ENCODE measurements around the gene PRRX2.
"Not testable (repeated sequence)": the region's sequence is repeated elsewhere in the genome, so short reads cannot be mapped to it uniquely, and the experiment has no call there.

PRRX2 gene

GRCh38 chr9:129726322-129727160, 61.1 kb downstream of the PRRX2 start:
- peak in 1 of 2 donors; percentile 38 for DNase-seq (ENCODE audit: extremely low read depth in 1 of 2, low read depth in 1 of 2)

- no peak for DNase-seq (ENCODE audit: extremely low read depth in 1 of 2, low read depth in 1 of 2)
These were observed 63.3 kb downstream of the PRRX2 start for GRCh38 chr9:129728744-129729143.

DNA sequence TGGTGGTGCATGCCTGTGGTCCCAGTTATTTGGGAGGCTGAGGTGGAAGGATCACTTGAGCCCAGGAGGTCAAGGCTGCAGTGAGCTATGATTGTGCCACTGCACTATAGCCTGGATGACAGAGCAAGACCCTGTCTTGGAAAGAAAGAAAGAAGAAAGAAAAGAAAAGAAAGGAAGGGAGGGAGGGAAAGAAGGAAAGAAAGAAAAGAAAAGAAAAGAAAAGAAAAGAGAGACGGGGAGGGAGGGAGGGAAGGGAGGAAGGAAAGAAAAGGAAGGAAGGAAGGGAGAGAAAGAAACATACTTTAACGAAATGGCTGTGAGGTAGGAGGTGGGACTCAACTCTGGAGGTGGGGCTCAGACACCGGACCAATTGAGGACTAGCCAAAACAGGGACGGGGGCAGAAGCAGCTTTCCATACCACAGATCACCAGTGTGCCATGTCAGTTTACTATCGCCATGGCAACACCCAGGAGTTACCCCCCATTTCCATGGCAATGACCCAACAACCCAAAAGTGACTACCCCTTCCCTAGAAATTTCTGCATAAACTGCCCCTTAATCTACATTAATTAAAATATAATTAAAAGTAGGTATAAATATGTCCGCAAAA, 66.1 kb downstream of the PRRX2 start:
- DNase-seq (ENCODE audit: extremely low read depth in 1 of 2, low read depth in 1 of 2) = no peak

DNA sequence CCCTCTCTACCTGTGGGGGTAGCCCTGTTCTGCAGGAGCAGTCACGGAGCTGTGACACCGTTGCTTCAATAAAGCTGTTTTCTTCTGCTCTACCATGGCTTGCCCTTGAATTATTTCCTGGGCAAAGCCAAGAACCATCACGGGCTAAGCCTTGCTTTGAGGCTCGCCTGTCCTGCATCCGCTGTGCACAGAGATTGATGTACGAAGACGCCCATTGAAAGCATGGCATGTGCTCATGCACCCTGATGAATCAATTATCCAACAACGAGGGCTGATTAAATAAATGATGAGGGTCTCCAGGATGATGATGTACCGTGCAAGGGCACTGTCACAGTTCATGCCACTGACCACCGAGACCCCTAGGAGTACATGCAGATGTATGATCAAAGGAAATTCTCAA, 66.7 kb downstream of the PRRX2 start:
- DNase-seq (ENCODE audit: extremely low read depth in 1 of 2, low read depth in 1 of 2) = no peak

GRCh38 chr9:129732946-129733631, 67.6 kb downstream of the PRRX2 start:
- no peak for DNase-seq (ENCODE audit: extremely low read depth in 1 of 2, low read depth in 1 of 2)

DNA sequence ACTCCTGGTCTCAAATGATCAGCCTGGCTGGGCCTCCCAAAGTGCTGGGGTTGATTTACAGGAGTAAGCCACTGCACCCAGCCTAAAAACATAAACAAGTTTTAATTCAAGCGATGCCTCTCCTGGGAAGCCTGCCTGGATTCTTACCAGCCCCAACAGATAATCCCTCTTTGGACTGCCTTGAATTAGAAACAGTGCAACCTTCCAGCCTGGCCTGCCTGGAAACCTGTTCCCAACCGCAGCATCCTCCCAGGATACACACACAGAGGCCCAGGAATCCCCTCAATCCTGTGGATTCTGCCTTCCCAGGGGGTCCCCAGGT, 68.1 kb downstream of the PRRX2 start:
- DNase-seq (ENCODE audit: extremely low read depth in 1 of 2, low read depth in 1 of 2) = no peak

DNA sequence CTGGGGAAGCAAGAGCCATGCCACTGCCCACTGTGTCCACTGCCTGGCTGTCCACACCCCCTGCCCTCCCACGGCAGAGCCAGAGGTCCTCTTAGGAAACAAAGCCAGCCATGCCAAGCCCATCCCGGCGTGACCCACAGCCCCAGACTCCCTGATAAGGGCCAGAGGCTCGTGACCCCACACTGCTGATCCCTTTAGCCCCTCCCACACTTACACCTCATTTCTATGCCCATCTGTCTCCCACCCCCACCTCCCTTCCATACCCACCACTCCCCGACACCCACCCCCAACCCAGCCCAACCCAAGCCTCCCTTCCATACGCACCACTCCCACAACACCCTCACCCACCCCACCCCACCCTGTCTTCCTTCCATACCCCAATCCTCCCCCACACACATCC, 70.1 kb downstream of the PRRX2 start:
- no peak for DNase-seq (ENCODE audit: extremely low read depth in 1 of 2, low read depth in 1 of 2)

- no peak for DNase-seq (ENCODE audit: extremely low read depth in 1 of 2, low read depth in 1 of 2)
These were observed 70.9 kb downstream of the PRRX2 start for GRCh38 chr9:129736334-129736733.

GRCh38 chr9:129737479-129738274, 72.2 kb downstream of the PRRX2 start:
- DNase-seq (ENCODE audit: extremely low read depth in 1 of 2, low read depth in 1 of 2) = peak; percentile 58 to 74

GRCh38 chr9:129739432-129739831, 74.0 kb downstream of the PRRX2 start:
- DNase-seq (ENCODE audit: extremely low read depth in 1 of 2, low read depth in 1 of 2) = no peak

GRCh38 chr9:129740174-129740573, 74.7 kb downstream of the PRRX2 start:
- DNase-seq (ENCODE audit: extremely low read depth in 1 of 2, low read depth in 1 of 2) = no peak

DNA sequence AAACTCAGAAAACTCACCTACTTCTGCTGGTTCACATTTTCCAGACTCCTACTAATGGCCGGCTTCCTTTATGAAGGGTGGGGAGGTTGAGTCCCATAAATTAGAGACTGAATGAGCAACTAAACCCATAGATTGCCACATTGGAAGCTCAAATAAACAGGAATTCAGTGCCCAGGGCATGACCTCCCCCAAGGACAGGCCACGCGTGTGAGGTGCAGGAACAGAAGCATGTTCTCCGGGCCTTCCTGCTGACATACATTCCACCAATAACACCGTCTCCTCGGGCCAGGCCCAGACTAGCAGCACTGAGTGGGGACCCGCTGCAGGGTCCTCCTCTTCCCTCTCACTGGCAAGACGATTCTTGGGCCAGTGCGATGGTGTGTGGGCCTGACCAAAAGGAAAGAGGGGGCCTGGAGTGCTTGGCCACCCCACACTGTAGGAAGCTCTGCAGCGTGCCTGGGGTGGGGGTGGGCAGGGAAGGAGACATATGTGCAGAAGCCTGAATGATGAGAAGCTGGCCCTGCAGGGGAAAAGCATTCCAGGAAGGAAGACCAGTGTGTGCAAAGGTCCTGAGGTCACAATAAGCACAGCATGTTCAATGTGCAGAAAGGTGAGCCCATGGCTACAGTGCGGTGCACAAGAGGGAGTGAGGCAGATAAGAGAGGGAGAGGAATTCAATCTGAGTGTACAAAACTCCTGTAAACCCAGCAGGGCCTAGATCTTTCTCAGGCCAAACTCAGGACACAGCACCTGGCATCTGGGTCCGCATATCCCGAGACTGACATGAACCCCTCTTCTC, 75.4 kb downstream of the PRRX2 start:
- no peak for DNase-seq (ENCODE audit: extremely low read depth in 1 of 2, low read depth in 1 of 2)

DNA sequence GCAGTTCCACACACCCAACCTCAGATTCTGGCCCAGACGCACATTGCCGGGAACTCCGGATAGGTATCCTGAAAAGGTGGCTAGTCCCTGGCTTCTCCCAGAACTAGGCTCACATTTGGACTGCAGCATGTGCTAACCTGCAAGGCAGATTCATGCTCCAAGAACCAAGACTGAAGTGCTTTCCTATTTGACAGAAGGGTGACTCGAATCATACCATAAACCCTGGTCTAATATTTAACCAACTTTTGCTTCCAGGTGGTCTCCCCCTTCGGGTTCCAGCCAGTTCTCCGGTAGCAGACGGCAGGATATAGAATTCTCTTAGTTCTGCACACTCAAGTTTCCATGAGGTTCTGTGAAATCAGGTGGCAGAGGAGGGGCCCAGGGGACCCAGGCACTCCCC, 79.8 kb downstream of the PRRX2 start:
- no peak for DNase-seq (ENCODE audit: extremely low read depth in 1 of 2, low read depth in 1 of 2)

DNA sequence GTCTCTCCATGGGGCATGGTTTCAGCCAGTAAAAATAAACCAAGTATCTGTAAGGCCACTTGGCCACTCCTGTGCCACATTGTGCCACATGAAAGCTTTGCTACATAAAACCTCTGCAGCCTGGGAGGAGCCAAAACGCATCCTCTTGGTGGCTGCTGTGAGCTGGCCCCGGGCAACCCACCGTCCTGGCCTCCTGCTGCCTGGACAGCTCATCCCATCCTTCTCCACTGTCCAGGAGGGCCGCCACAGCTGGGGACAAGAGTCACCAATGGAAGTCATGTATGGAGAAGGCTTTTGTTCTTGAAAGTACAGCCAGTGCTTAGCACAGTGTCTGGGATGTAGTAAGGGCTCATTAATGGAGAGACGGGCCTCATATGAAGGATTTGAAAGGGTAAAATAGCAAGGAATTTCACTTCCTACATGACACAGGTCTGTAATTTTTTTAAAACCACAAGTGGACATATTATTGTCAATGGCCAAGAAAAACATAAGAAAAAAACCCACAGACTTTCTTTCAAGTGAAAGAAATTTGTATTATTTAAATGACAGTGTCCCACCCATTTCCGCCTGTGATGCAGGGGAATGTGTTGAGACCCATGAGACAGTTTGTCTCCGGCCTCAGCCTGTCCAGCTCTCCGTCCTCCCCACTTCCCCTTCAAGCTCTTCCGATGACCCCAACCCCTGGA, 80.8 kb downstream of the PRRX2 start:
- no peak for DNase-seq (ENCODE audit: extremely low read depth in 1 of 2, low read depth in 1 of 2)

- DNase-seq (ENCODE audit: extremely low read depth in 1 of 2, low read depth in 1 of 2) = no peak
These were observed 82.8 kb downstream of the PRRX2 start for GRCh38 chr9:129748249-129748648.

DNA sequence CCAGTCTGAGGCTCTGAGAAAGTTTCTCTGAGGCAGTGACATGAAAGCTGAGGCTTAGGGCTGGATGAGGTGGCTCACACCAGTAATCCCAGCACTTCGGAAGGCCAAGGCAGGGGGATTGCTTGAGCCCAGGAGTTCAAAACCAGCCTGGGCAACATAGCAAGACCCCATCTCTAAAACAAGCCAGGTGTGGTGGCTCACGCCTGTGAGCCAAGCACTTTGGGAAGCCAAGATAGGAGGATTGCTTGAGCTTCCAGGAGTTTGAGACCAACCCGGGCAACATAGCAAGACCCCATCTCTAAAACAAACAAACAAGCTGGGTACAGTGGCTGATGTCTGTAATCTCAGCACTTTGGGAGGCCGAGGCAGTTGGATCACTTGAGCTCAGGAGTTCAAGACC, 83.6 kb downstream of the PRRX2 start:
- not testable (repeated sequence) for DNase-seq (ENCODE audit: extremely low read depth in 1 of 2, low read depth in 1 of 2)

- no peak for DNase-seq (ENCODE audit: extremely low read depth in 1 of 2, low read depth in 1 of 2)
These were observed 84.1 kb downstream of the PRRX2 start for GRCh38 chr9:129749575-129749974.

GRCh38 chr9:129750013-129750638, 84.7 kb downstream of the PRRX2 start:
- DNase-seq (ENCODE audit: extremely low read depth in 1 of 2, low read depth in 1 of 2) = no peak

Measured in stimulated activated CD8-positive, alpha-beta memory T cell treated with anti-CD3 and anti-CD28 coated beads, Interleukin-7, amount 100 ng/mL, for 48 hours (primary cell).